BLaER1 treated with 17β-estradiol and CSF1 and Interleukin-3, amounts not matched to agents 10 nM and 100 nM (cell line): ENCODE results near the gene SRSF10.

Source experiments
- H3K27ac ChIP-seq, 11 experiments: shearing (Covaris generic); formaldehyde crosslinking; 2 replicates each; pipeline ENCODE4 v1.8.1; 2022
- H3K27me3 ChIP-seq, 11 experiments: shearing (Covaris generic); formaldehyde crosslinking; 2 replicates each; pipeline ENCODE4 v1.8.1; 2022
- H3K36me3 ChIP-seq, 11 experiments: shearing (Covaris generic); formaldehyde crosslinking; 2 replicates each; pipeline ENCODE4 v1.8.1; 2022
- H3K4me1 ChIP-seq, 10 experiments: shearing (Covaris generic); formaldehyde crosslinking; 2 replicates each; pipeline ENCODE4 v1.8.1; 2022
- H3K4me2 ChIP-seq, 11 experiments: shearing (Covaris generic); formaldehyde crosslinking; 2 replicates each; pipeline ENCODE4 v1.8.1; 2022
- H3K4me3 ChIP-seq, 10 experiments: shearing (Covaris generic); formaldehyde crosslinking; 2 replicates each; pipeline ENCODE4 v1.8.1; 2022
- H3K9ac ChIP-seq, 11 experiments: shearing (Covaris generic); formaldehyde crosslinking; 2 replicates each; pipeline ENCODE4 v1.8.1; 2022
- H3K9me3 ChIP-seq, 11 experiments: shearing (Covaris generic); formaldehyde crosslinking; replicated peaks in 1 of 11; 2 replicates each; pipeline ENCODE4 v1.8.1; 2022
- H4K20me1 ChIP-seq, 11 experiments: shearing (Covaris generic); formaldehyde crosslinking; 2 replicates each; pipeline ENCODE4 v1.8.1; 2022
- Cebpa-rat ChIP-seq, 11 experiments: shearing (Covaris generic); IDR thresholded peaks; 2 replicates each; pipeline ENCODE4 v1.8.1; 2022

The SRSF10 gene

GRCh38 chr1:23979881-23980727, at the start of gene SRSF10:
Gene SRSF10, minus strand, starts transcription at chr1:23980327. Its CDS starts 72 bp downstream, at chr1:23980255.
- H3K4me2 ChIP-seq, result peak within 1 kb of the TSS; percentile 80 to 98 (median 91)

GRCh38 chr1:24027838-24028468, 47.8 kb upstream of the SRSF10 start:
- Histone ChIP-seq H4K20me1 (no peaks in the 10 kb centered on the region), H3K4me3 (no peak overlapping the region), H3K36me3 (no peaks in the 10 kb centered on the region), H3K27me3 (no peaks in the 10 kb centered on the region), H3K4me1 (peaks cover 7 to 13% (median 9%) of the 10 kb centered on the region in 10 experiments; a peak in 18 of 20 replicates), H3K4me2 (no peak overlapping the region), H3K27ac (no peak overlapping the region), H3K9me3 (peaks cover 0 to 4% (median 0%) of the 10 kb centered on the region in 11 experiments; a peak in 2 of 22 replicates), H3K9ac (no peak overlapping the region)
- TF ChIP-seq Cebpa-rat (IDR thresholded peaks at IDR 0.05), result no peak

More at GRCh38 chr1:23979881-23980727, at the start of gene SRSF10:
- Histone ChIP-seq H3K4me1 (peaks cover 51 to 80% (median 70%) of the 10 kb centered on the region in 10 experiments), H3K4me3 (peak within 1 kb of the TSS; percentile 68 to 94 (median 82)), H3K36me3 (peaks cover 10 to 39% (median 37%) of the 10 kb centered on the region in 11 experiments; a peak in 21 of 22 replicates), H3K27ac (peak within 1 kb of the TSS; percentile 89 to 100 (median 98)), H4K20me1 (peaks cover 29 to 49% (median 44%) of the 10 kb centered on the region in 11 experiments), H3K9me3 (no peaks in the 10 kb centered on the region), H3K9ac (peak within 1 kb of the TSS; percentile 94 to 100 (median 98)), H3K27me3 (no peaks in the 10 kb centered on the region)
- no peak for TF ChIP-seq Cebpa-rat (IDR thresholded peaks at IDR 0.05)

GRCh38 chr1:24022581-24023361, 42.6 kb upstream of the SRSF10 start:
- no peak overlapping the region for H3K9ac ChIP-seq
- peaks cover 7 to 17% (median 9%) of the 10 kb centered on the region in 10 experiments; a peak in 18 of 20 replicates for H3K4me1 ChIP-seq
- no peak for TF ChIP-seq Cebpa-rat (IDR thresholded peaks at IDR 0.05)
- no peaks in the 10 kb centered on the region for H3K27me3 ChIP-seq
- no peaks in the 10 kb centered on the region for H4K20me1 ChIP-seq
- H3K4me2 ChIP-seq, result 0 out of 22 replicates have a peak overlapping the region, but pooled peaks of 1 of the 11 experiments have one; percentile 18
- H3K9me3 ChIP-seq, result no peaks in the 10 kb centered on the region
- no peaks in the 10 kb centered on the region for H3K36me3 ChIP-seq
- H3K27ac ChIP-seq, result no peak overlapping the region
- no peak overlapping the region for H3K4me3 ChIP-seq

DNA sequence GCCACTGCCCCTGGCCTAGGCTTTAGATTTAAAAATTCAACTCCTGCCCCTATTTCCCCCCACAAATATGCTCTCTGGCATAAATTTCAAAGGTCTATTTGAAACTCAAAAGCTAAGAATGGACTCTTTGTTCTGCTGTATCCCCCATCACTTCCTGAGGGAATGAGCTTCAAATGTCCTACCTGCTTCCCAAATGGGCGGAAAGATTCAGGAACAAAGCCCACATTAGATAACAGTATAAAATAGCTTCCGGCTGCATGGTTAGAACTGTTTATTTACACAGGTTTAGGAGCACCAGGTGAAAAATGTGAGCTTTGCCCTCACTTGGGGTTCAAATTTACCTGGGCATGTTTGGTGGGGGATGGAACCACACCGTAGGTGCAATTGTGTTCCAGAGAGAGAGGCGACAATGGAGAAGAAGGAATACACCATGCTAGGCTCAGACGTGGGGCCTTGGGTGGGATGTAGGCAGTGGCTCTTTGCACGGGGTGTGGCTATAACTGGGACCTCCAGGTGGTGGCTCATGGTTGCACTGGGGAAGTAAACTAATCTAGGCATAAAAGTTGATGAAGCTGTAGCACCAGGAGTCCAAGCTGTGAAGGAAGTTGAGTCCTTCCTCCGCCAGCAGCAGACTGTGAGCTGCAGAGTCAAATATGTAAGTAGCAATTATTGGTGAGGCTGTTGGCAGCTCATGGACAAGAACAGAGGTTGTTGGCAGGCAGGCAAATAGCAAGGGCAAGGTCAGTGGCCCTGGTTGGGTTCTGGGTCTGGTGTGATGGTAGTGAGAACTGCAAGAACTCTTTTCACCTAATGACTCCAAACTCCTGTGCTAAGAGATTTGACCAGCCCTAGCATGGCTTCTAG, 41.5 kb upstream of the SRSF10 start:
- H3K27me3 ChIP-seq, result no peaks in the 10 kb centered on the region
- no peak for TF ChIP-seq Cebpa-rat (IDR thresholded peaks at IDR 0.05)
- H3K4me3 ChIP-seq, result no peak overlapping the region
- H4K20me1 ChIP-seq, result no peaks in the 10 kb centered on the region
- no peaks in the 10 kb centered on the region for H3K36me3 ChIP-seq
- H3K9me3 ChIP-seq, result no peaks in the 10 kb centered on the region
- 0 out of 22 replicates have a peak overlapping the region, but pooled peaks of 2 of the 11 experiments have one; percentile 9 to 18 for H3K4me2 ChIP-seq
- no peak overlapping the region for H3K9ac ChIP-seq
- no peak overlapping the region for H3K27ac ChIP-seq
- H3K4me1 ChIP-seq, result peaks cover 7 to 17% (median 9%) of the 10 kb centered on the region in 10 experiments; a peak in 18 of 20 replicates

DNA sequence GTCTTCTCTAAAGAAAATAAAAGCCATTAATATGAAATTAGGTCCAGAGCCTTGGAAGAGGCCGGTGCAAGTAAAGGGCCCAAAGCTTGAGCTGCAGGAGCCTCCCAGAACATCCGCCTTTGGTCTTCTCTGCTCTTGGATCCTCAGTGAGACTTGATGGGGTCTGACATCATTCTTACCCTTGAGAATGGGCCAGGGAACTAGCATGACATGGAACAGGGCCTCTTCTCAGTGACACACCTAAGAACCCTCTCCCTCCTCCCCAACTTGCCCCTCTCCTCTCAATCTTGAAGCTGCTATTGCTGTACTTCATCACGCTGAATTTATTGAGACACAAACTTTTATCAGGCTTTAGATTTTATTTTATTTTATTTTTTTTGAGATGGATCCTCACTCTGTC, 40.3 kb upstream of the SRSF10 start:
- no peak overlapping the region for H3K9ac ChIP-seq
- no peaks in the 10 kb centered on the region for H3K9me3 ChIP-seq
- H4K20me1 ChIP-seq, result no peaks in the 10 kb centered on the region
- peaks cover under 1 to 8% (median 3%) of the 10 kb centered on the region in 10 experiments; a peak in 16 of 20 replicates for H3K4me1 ChIP-seq
- H3K27ac ChIP-seq, result no peak overlapping the region
- no peak overlapping the region for H3K4me2 ChIP-seq
- no peak overlapping the region for H3K4me3 ChIP-seq
- no peaks in the 10 kb centered on the region for H3K36me3 ChIP-seq
- no peak for TF ChIP-seq Cebpa-rat (IDR thresholded peaks at IDR 0.05)
- H3K27me3 ChIP-seq, result no peaks in the 10 kb centered on the region

GRCh38 chr1:24020025-24020424, 39.9 kb upstream of the SRSF10 start:
- no peak for TF ChIP-seq Cebpa-rat (IDR thresholded peaks at IDR 0.05)
- H3K36me3 ChIP-seq, result no peaks in the 10 kb centered on the region
- no peak overlapping the region for H3K27ac ChIP-seq
- H3K4me2 ChIP-seq, result no peak overlapping the region
- no peak overlapping the region for H3K9ac ChIP-seq
- no peaks in the 10 kb centered on the region for H3K9me3 ChIP-seq
- peaks cover 0 to 5% (median 0%) of the 10 kb centered on the region in 10 experiments; a peak in 3 of 20 replicates for H3K4me1 ChIP-seq
- no peak overlapping the region for H3K4me3 ChIP-seq
- no peaks in the 10 kb centered on the region for H4K20me1 ChIP-seq
- no peaks in the 10 kb centered on the region for H3K27me3 ChIP-seq

DNA sequence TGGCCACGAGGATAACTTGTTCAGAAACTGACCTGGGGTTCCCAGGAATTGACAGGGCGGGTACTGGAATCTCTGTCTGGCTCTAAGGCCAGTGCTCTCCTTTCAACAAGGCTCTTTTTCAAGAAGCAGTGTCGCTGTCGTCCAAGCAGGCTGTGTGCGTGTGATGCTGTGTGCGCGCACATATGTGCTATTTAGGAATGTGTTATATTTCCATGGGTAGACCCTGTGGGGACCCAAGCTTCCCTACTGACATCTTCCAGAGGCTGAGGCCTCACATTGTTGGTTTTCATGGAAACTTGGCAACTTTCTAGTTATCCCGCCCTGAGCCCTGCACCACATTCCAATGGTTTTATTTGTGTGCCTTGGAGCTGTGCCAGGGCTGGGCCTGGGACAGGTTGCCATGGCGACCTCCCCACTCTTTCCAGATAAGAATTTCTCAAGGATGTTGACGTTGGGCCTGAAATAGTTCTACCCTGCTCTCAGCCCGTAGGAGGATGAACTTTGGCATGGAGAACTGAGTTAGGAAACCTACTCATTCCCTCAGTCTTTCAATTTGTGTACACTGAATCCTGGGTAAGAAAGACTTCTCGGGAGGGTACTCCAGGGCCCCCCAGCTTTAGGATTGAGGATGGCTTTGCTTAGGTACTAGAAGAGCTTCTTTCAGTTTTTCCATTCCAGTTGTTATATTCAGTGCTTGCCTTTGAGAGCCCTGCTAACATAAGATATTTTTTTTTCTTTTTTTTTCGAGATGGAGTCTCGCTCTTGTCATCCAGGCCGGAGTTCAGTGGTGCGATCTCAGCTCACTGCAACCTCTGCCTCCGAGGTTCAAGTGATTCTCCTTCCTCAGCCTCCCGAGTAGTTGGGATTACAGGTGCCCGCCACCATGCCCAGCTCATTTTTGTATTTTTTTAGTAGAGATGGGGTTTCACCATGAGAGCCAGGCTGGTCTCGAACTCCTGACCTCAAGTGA, 38.8 kb upstream of the SRSF10 start:
- Histone ChIP-seq H3K4me3 (no peak overlapping the region), H3K9me3 (no peaks in the 10 kb centered on the region)

More for the DNA sequence above, 38.8 kb upstream of the SRSF10 start:
- Histone ChIP-seq H4K20me1 (no peaks in the 10 kb centered on the region), H3K4me1 (peaks cover 0 to 5% (median 0%) of the 10 kb centered on the region in 10 experiments; a peak in 3 of 20 replicates), H3K4me2 (no peak overlapping the region), H3K36me3 (no peaks in the 10 kb centered on the region), H3K27me3 (no peaks in the 10 kb centered on the region), H3K27ac (no peak overlapping the region), H3K9ac (no peak overlapping the region)
- TF ChIP-seq Cebpa-rat (IDR thresholded peaks at IDR 0.05), result no peak
